ENCODE measurements around the gene KCNH3. TPM values are rescaled to one million over a fixed set of nuclear protein-coding genes. Genes with fewer than 3 reads are reported as not detected.
A peak's percentile ranks its signal among the peaks of the same experiment; 100 is the strongest.

The KCNH3 gene
- total and polyA plus RNA-seq, 7 donors: 0.04 to 0.32 (median 0.05) TPM; not detected in 3

DNA sequence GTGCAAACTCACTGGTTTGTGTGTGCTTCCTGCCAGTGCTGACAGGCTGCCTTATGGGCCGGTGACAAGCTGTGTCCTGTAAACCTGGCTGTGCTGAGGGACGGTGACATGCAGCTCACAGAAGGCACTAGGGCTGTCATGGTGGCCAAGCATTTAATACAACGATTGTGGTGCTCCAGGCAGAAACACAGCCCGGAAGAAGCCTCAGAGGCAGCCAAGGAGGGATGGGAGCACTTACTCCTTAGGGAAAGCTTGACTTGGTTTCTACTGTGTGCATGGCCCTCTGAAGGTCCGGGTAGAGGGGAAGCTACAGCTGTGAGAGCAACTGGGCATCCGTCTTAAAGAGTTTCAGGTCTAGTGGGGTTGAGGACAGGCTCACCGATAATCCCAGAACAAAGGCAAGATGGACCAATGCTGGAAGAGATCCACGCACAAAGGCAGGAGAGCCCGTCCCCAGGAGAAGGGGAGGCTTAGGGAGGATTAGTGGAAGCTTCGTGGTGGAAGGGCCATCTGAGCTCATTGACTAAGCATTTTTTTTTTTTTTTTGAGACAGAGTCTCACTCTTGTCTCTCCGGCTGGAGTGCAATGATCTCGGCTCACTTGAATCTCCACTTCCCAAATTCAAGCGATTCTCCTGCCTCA, 39.8 kb downstream of the KCNH3 start:
- TF ChIP-seq, protein P1, sequence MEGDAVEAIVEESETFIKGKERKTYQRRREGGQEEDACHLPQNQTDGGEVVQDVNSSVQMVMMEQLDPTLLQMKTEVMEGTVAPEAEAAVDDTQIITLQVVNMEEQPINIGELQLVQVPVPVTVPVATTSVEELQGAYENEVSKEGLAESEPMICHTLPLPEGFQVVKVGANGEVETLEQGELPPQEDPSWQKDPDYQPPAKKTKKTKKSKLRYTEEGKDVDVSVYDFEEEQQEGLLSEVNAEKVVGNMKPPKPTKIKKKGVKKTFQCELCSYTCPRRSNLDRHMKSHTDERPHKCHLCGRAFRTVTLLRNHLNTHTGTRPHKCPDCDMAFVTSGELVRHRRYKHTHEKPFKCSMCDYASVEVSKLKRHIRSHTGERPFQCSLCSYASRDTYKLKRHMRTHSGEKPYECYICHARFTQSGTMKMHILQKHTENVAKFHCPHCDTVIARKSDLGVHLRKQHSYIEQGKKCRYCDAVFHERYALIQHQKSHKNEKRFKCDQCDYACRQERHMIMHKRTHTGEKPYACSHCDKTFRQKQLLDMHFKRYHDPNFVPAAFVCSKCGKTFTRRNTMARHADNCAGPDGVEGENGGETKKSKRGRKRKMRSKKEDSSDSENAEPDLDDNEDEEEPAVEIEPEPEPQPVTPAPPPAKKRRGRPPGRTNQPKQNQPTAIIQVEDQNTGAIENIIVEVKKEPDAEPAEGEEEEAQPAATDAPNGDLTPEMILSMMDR (IDR thresholded peaks at IDR 0.05): no peak
- 77 to 79% (median 77%) methylated on average over 13 of the region's 13 CpGs for WGBS, 3 donors
- intact Hi-C loops (cut with DNase I): loop anchor here in 1 of 2 donors (5.0 kb wide), 1 partner anchor 61 kb away; no protein-coding TSS in a partner anchor
- no peaks in the 10 kb centered on the region for H3K9me3 ChIP-seq
- H3K4me3 ChIP-seq: no peak overlapping the region
- peaks cover 11% of the 10 kb centered on the region for H3K4me1 ChIP-seq
- H3K27ac ChIP-seq: no peak overlapping the region
- no peaks in the 10 kb centered on the region for H3K27me3 ChIP-seq (ENCODE audit: insufficient read depth in 3 of 3, low read length in 2 of 3)
- ATAC-seq (no peak), DNase-seq (peak in 1 of 2 donors; percentile 13)
- peaks cover 0 to 39% of the 10 kb centered on the region in 2 donors for H3K36me3 ChIP-seq (ENCODE audit: insufficient read depth in 1 of 2, low read depth in 1 of 2)

DNA sequence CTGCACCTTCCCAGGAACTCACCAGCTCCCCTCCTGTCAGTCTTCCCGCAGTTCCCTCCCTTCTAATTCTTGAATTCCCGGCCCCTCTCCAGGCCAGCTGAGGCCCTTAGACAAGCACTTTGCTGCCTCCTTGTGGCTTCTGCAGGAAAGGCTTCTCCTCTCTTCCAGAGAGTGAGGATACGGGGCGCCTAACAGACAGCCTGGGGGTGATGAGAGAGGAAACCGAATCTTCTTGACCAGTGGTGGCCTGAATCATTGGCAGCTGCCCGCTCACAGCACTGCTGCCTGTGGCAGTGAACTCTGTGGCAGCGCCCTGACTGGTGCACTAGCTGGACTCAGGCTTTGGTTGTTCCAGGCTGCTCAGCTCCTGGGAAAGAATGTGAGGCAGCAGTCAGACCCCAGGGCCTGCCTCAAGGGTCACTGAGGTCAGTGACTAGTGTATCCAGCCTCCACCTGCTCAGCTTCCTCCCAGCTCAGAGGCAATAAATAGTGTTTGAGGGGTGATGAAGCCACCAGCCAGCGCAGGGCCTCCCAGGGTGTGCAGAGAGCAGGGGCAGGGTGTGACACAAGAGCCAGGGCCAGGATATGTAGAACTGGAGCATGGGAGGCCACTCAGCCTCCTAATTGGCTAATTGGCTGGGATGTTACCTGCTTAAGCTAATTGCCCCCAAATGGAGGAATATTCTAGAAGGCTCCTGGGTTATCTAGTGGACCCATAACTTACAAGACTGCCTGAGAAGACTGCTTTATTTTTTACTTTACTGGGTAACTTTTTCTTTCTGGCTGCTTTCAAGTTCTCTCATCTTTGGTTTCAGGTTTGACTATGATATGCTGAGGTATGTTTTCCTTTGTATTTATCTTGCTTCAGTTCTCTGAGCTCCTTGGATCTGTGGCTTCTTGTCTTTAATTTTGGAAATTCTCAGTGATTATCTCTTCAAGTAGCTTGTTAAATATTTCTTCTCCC, 42.0 kb downstream of the KCNH3 start:
- Histone ChIP-seq H3K27ac (peak overlapping the region; percentile 21), H3K36me3 (ENCODE audit: insufficient read depth in 1 of 2, low read depth in 1 of 2) (peaks cover 0 to 18% of the 10 kb centered on the region in 2 donors), H3K27me3 (ENCODE audit: insufficient read depth in 3 of 3, low read length in 2 of 3) (no peaks in the 10 kb centered on the region), H3K4me3 (no peak overlapping the region), H3K9me3 (no peaks in the 10 kb centered on the region), H3K4me1 (peaks cover 11% of the 10 kb centered on the region)
- WGBS, 3 donors: 12 to 16% (median 13%) methylated on average over 8 of the region's 8 CpGs
- peak; percentile 82 to 97 (median 92) for ATAC-seq
- peak; percentile 73 to 86 for DNase-seq
- intact Hi-C loops (cut with DNase I): loop anchor here (5.0 kb wide), 3 partner anchors 34 to 224 kb away; partner anchors contain the start of gene KCNH3 (in 1 of the 2)
- TF ChIP-seq, protein P1 (IDR thresholded peaks at IDR 0.05): peak; percentile 76

DNA sequence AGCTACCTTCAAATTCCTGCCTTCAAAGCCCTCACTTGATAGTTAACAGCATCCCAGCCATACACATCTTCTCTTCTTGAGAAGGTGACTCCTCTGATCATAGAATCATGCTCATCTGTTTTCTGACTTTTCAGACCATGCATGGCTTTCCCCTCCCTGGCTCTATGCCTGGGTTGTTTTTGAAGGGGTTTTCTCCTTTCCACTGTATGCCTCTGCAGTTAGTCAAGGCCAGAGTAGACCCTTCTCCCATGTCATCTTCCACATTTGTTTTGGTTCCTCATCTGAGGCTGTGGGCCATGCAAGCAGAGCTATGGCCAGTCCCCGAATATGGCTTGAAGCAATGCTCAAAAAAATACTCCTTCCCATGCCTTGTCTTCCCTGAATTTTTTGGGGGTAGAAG, 43.4 kb downstream of the KCNH3 start:
- WGBS, 3 donors: 67 to 84% (median 72%) methylated on average over 1 of the region's 1 CpG
- no peaks in the 10 kb centered on the region for H3K27me3 ChIP-seq (ENCODE audit: insufficient read depth in 3 of 3, low read length in 2 of 3)
- no peaks in the 10 kb centered on the region for H3K9me3 ChIP-seq
- peaks cover 11% of the 10 kb centered on the region for H3K4me1 ChIP-seq
- ATAC-seq (no peak), DNase-seq (no peak)
- H3K36me3 ChIP-seq (ENCODE audit: insufficient read depth in 1 of 2, low read depth in 1 of 2): peaks cover 0 to 12% of the 10 kb centered on the region in 2 donors
- H3K27ac ChIP-seq: no peak overlapping the region
- TF ChIP-seq, protein P1 (IDR thresholded peaks at IDR 0.05): no peak
- no peak overlapping the region for H3K4me3 ChIP-seq
- intact Hi-C loops (cut with DNase I): loop anchor here (5.0 kb wide), 3 partner anchors 35 to 225 kb away; partner anchors contain the start of gene KCNH3 (in 1 of the 2)

DNA sequence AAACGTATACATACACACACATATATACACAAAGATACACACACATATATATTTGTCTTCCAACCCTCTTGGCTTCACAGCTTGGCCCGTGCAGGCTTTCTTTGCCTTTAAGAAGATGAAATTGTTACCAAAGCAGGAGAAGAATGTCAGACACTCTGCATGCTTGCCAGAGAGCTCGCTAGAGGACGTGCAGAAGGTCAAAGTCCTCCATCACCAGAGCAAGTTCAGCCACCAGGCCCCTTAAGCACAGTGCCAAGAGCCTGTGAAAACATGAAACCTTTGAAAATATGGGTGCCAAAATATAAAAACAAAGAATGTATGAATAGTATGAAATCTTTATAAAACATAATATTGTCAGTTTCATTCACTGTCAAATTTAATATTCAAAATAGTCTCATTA, 44.0 kb downstream of the KCNH3 start:
- ATAC-seq (peak in 1 of 4 donors; percentile 40), DNase-seq (no peak)
- peaks cover 11% of the 10 kb centered on the region for H3K4me1 ChIP-seq
- H3K36me3 ChIP-seq (ENCODE audit: insufficient read depth in 1 of 2, low read depth in 1 of 2): peaks cover 0 to 6% of the 10 kb centered on the region in 2 donors
- no peaks in the 10 kb centered on the region for H3K9me3 ChIP-seq
- WGBS, 3 donors: 20 to 31% (median 23%) methylated on average over 4 of the region's 4 CpGs
- H3K27ac ChIP-seq: no peak overlapping the region
- TF ChIP-seq, protein P1 (IDR thresholded peaks at IDR 0.05): no peak
- no peaks in the 10 kb centered on the region for H3K27me3 ChIP-seq (ENCODE audit: insufficient read depth in 3 of 3, low read length in 2 of 3)
- intact Hi-C loops (cut with DNase I): loop anchor here (5.0 kb wide), 3 partner anchors 36 to 226 kb away; partner anchors contain the start of gene KCNH3 (in 1 of the 2)
- H3K4me3 ChIP-seq: no peak overlapping the region
